ENCODE results near the gene CDH1.
A peak's percentile ranks its signal among the peaks of the same experiment; 100 is the strongest.

The CDH1 gene

GRCh38 chr16:68743664-68744063 lies 6.6 kb downstream of the CDH1 start:
- TF ChIP-seq CREB1 (IDR thresholded peaks at IDR 0.05; ENCODE audit: low read depth) (no peak), TCF12 (IDR thresholded peaks at IDR 0.05; ENCODE audit: low read depth) (no peak)
- TF ChIP-seq, protein P1, sequence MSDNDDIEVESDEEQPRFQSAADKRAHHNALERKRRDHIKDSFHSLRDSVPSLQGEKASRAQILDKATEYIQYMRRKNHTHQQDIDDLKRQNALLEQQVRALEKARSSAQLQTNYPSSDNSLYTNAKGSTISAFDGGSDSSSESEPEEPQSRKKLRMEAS (IDR thresholded peaks at IDR 0.05) = no peak

DNA sequence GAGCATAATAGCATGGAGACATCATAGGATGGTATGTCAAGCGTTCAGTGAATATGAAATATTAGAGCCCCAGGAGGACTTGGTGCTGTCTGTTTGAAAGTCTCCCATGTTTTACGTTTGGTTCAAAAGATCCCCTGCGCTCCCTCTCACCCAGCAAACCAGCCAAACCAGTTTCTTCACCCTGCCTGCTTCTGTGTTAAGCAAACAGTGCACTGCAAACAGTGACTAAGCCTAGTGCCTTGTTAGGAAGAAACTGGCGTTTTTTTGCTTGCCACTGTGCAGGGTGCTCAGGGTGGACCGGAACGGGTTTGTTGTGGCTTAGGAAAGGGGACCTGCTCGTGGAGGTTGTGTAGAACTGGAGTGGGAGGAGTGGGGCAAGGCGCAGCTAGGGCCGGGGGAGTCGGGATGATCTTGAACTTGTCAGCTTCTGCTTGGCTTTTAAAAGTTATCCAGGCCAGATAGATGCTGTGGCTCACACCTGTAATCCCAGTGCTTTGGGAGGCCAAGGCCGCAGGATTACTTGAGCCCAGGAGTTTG lies 7.7 kb downstream of the CDH1 start:
- peak; percentile 21; the same call in 1 of the 2 replicates for TF ChIP-seq TAF1 (IDR thresholded peaks at IDR 0.05; ENCODE audit: low read depth)
- no peak for TF ChIP-seq CREB1 (IDR thresholded peaks at IDR 0.05; ENCODE audit: low read depth)
- 0 out of 2 replicates have a peak, but pooled peaks have one; percentile 51 for TF ChIP-seq NFIC (IDR thresholded peaks at IDR 0.05)
- peak; percentile 37; the same call in 1 of the 2 replicates for TF ChIP-seq RAD21 (IDR thresholded peaks at IDR 0.05; ENCODE audit: low read depth)
- TF ChIP-seq ZBTB7A (IDR thresholded peaks at IDR 0.05; ENCODE audit: low read depth) = no peak
- TF ChIP-seq, protein P2, sequence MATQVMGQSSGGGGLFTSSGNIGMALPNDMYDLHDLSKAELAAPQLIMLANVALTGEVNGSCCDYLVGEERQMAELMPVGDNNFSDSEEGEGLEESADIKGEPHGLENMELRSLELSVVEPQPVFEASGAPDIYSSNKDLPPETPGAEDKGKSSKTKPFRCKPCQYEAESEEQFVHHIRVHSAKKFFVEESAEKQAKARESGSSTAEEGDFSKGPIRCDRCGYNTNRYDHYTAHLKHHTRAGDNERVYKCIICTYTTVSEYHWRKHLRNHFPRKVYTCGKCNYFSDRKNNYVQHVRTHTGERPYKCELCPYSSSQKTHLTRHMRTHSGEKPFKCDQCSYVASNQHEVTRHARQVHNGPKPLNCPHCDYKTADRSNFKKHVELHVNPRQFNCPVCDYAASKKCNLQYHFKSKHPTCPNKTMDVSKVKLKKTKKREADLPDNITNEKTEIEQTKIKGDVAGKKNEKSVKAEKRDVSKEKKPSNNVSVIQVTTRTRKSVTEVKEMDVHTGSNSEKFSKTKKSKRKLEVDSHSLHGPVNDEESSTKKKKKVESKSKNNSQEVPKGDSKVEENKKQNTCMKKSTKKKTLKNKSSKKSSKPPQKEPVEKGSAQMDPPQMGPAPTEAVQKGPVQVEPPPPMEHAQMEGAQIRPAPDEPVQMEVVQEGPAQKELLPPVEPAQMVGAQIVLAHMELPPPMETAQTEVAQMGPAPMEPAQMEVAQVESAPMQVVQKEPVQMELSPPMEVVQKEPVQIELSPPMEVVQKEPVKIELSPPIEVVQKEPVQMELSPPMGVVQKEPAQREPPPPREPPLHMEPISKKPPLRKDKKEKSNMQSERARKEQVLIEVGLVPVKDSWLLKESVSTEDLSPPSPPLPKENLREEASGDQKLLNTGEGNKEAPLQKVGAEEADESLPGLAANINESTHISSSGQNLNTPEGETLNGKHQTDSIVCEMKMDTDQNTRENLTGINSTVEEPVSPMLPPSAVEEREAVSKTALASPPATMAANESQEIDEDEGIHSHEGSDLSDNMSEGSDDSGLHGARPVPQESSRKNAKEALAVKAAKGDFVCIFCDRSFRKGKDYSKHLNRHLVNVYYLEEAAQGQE (IDR thresholded peaks at IDR 0.05; ENCODE audit: low read depth) = no peak
- peak; percentile 82 for TF ChIP-seq EP300 (IDR thresholded peaks at IDR 0.05; ENCODE audit: borderline replicate concordance)
- peak; percentile 44; the same call in 1 of the 2 replicates for TF ChIP-seq TEAD4 (IDR thresholded peaks at IDR 0.05)
- peak; percentile 86 for TF ChIP-seq CEBPB (IDR thresholded peaks at IDR 0.05)
- no peak for TF ChIP-seq EGR1 (IDR thresholded peaks at IDR 0.05)
- TF ChIP-seq USF1 (IDR thresholded peaks at IDR 0.05) = no peak
- TF ChIP-seq TCF12 (IDR thresholded peaks at IDR 0.05; ENCODE audit: low read depth) = peak; percentile 89
- TF ChIP-seq, protein P1 (IDR thresholded peaks at IDR 0.05) = peak; percentile 56; the same call in 1 of the 2 replicates
- TF ChIP-seq FOXM1 (IDR thresholded peaks at IDR 0.05; ENCODE audit: borderline replicate concordance, low read depth) = peak; percentile 62; the same call in 1 of the 2 replicates
- no peak for TF ChIP-seq YY1 (IDR thresholded peaks at IDR 0.05; ENCODE audit: low read depth)

DNA sequence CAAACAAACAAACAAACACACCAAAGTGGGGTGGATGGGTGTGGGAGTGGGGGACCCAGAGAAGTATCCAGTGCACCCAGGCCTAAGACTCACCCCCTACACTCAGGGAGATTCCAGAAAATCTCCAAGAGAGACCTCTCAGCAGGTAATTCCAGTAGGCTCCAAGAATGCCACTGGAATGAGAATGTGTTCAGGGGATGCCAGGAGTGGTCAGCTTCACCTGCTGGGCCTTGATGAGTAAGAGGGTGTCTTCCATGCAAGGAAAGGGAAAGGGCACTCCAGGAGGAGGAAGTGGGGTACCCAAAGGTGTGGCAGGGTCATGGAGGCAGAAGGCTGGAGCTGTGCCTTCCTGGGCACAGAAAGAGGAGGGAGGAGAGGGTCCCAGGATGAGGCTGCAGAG lies 9.9 kb downstream of the CDH1 start:
- TF ChIP-seq RAD21 (IDR thresholded peaks at IDR 0.05; ENCODE audit: low read depth) = no peak
- peak; percentile 7; the same call in 1 of the 2 replicates for TF ChIP-seq TEAD4 (IDR thresholded peaks at IDR 0.05)

- TF ChIP-seq USF1 (IDR thresholded peaks at IDR 0.05) (no peak), RAD21 (IDR thresholded peaks at IDR 0.05; ENCODE audit: low read depth) (peak; percentile 9; the same call in 1 of the 2 replicates)
- TF ChIP-seq, protein P1 (IDR thresholded peaks at IDR 0.05) = no peak
- TF ChIP-seq, protein P2 (IDR thresholded peaks at IDR 0.05; ENCODE audit: low read depth) = no peak
These were observed 12.3 kb downstream of the CDH1 start for GRCh38 chr16:68749432-68749831.

DNA sequence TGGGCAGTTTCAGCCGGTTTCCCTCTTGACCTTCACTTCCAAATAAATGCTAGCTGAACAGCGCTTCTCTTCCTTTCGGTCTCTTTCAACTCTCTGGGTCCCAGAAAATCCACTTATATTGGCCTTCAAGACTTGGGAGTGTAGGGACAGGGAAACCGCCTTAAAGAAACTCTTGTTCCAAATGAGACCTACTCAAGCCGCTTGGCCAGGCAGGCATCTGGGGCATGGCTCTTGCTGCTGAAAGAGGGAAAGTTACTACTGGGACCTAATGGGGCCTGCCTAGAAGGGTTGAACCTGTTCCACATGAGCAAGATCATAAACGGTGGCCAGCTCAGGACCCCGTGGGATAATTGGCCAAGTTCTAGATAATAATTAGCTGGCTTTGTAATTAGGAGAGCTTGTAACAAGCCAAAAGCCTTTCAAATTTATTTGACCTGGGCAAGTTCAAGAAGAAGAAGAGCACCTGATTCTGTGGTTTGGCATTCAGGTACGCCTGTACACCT lies 13.2 kb downstream of the CDH1 start:
- TF ChIP-seq EP300 (IDR thresholded peaks at IDR 0.05; ENCODE audit: borderline replicate concordance) (no peak), NFIC (IDR thresholded peaks at IDR 0.05) (no peak), FOXM1 (IDR thresholded peaks at IDR 0.05; ENCODE audit: borderline replicate concordance, low read depth) (no peak), TCF12 (IDR thresholded peaks at IDR 0.05; ENCODE audit: low read depth) (no peak), RAD21 (IDR thresholded peaks at IDR 0.05; ENCODE audit: low read depth) (no peak), USF1 (IDR thresholded peaks at IDR 0.05) (no peak), CREB1 (IDR thresholded peaks at IDR 0.05; ENCODE audit: low read depth) (no peak), TAF1 (IDR thresholded peaks at IDR 0.05; ENCODE audit: low read depth) (no peak), CEBPB (IDR thresholded peaks at IDR 0.05) (no peak), ZBTB7A (IDR thresholded peaks at IDR 0.05; ENCODE audit: low read depth) (no peak), YY1 (IDR thresholded peaks at IDR 0.05; ENCODE audit: low read depth) (no peak), EGR1 (IDR thresholded peaks at IDR 0.05) (no peak)
- TF ChIP-seq, protein P1 (IDR thresholded peaks at IDR 0.05) = no peak
- TF ChIP-seq, protein P2 (IDR thresholded peaks at IDR 0.05; ENCODE audit: low read depth) = no peak

Measured in Ishikawa (cell line).